H54 (cell line): Measurements from ENCODE around the gene FAM89B.

ENCODE experiments used
- DNase-seq: peaks from one replicate; pipeline ENCODE4 v3.0.0; 2011; ENCODE audit warnings: low spot score, mixed read lengths; ENCODE audit not compliant: insufficient read length
- FAIRE-seq: peaks from 3 replicates; lab custom pipeline; 2011; peaks lifted over from hg19 to GRCh38; lab: Jason Lieb, UNC
- POLR2A ChIP-seq: IDR thresholded peaks from 2 replicates; pipeline ENCODE4 v1.6.1; 2011; ENCODE audit warnings: low read depth, mild to moderate bottlenecking, low read length

Gene FAM89B

GRCh38 chr11:65569164-65569972, 3.0 kb upstream of the FAM89B start:
- TF ChIP-seq POLR2A, result peak; percentile 85; the same call in 1 of the 2 replicates
- no peak for FAIRE-seq
- DNase-seq, result no peak

- peak; percentile 72; the same call in 1 of the 2 replicates for TF ChIP-seq POLR2A
- peak; percentile 97 for DNase-seq
- FAIRE-seq, result no peak
These were observed 2.1 kb upstream of the FAM89B start, which contains the start of gene ZNRD2 for GRCh38 chr11:65569973-65570918. Gene ZNRD2 (plus strand): TSS chr11:65570477. CDS start chr11:65570492, 15 bp downstream.

DNA sequence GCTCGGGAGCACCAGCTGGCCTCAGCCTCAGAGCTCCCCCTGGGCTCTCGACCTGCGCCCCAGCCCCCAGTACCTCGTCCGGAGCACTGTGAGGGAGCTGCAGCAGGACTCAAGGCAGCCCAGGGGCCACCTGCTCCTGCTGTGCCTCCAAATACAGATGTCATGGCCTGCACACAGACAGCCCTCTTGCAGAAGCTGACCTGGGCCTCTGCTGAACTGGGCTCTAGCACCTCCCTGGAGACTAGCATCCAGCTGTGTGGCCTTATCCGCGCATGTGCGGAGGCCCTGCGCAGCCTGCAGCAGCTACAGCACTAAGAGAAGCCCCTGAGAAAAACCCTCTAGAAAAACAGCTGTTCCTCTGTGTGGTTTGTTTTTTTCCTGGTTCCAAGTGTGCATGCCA, 918 bp upstream of the FAM89B start:
- DNase-seq (no peak), FAIRE-seq (no peak)
- no peak for TF ChIP-seq POLR2A

- no peak for FAIRE-seq
These were observed 398 bp upstream of the FAM89B start for GRCh38 chr11:65571940-65572339.

DNA sequence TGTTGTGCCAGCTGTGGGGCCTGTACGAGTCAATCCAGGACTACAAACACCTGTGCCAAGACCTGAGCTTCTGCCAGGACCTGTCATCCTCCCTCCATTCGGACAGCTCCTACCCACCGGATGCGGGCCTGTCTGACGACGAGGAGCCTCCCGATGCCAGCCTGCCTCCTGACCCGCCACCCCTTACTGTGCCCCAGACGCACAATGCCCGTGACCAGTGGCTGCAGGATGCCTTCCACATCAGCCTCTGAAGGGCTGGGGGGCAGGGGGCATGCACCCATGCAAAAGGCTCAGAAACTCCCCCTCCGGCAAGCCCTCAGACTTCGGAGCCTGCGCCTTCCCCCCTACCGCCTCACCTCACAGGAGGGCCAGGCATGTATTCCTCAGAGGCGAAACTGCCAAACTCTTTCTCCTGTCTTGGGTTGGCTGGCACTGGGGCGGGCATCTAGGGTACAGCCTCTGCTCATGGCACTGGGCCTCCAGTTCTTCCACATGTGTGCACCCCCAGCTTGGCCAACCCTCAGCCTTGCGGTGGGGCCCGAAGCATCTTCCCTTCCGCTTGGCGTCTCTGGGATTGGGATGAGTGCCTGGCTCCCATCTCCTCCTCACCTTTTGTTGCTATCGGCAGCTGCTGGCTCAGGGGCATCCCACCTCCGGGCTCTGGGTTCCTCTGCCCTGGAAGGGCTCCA, 1.2 kb downstream of the FAM89B start:
- FAIRE-seq, result no peak
- no peak for DNase-seq
- TF ChIP-seq POLR2A, result no peak

More at GRCh38 chr11:65571940-65572339, 398 bp upstream of the FAM89B start:
- no peak for TF ChIP-seq POLR2A
- DNase-seq, result no peak

- FAIRE-seq, result no peak
- DNase-seq, result peak; percentile 98
- TF ChIP-seq POLR2A, result peak; percentile 30; the same call in 1 of the 2 replicates
These were observed 1.9 kb downstream of the FAM89B start for GRCh38 chr11:65574109-65574810.

DNA sequence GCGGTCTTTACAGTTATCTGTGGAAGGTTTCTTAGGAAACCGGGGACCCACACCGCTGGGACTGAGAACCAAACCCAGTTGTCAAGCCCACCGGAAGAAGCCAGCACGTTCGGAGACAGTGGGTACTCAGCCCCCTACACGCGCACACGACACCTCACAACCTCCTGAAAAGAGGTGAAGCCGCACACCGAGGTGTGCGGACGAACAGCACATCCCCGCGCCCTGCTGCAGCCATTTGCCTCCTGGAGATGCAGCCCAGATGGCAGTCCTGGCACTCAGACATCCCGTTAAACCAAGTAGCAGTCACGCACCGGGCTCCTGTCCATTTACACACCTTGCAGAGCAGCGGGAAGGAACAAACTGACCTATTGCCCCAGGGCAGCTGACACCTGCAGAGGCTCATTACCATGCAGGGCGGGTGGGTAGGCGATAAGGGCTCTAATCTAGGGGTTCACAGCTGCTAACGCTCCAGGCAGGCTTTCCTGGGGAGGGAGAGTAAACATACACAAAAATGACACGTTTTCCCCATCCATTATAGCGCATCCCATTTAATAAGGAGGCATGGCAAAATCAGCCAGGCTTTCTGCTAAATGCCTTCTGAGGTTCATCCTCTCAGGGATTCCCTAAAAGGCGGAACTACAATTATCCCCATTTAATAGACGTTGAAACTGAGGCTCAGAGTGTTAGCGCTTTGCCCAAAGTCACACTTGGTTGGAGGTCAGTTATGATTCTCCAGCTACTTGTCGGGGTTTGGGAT, 2.7 kb downstream of the FAM89B start:
- TF ChIP-seq POLR2A, result 0 out of 2 replicates have a peak, but pooled peaks have one; percentile 13
- no peak for FAIRE-seq
- no peak for DNase-seq

DNA sequence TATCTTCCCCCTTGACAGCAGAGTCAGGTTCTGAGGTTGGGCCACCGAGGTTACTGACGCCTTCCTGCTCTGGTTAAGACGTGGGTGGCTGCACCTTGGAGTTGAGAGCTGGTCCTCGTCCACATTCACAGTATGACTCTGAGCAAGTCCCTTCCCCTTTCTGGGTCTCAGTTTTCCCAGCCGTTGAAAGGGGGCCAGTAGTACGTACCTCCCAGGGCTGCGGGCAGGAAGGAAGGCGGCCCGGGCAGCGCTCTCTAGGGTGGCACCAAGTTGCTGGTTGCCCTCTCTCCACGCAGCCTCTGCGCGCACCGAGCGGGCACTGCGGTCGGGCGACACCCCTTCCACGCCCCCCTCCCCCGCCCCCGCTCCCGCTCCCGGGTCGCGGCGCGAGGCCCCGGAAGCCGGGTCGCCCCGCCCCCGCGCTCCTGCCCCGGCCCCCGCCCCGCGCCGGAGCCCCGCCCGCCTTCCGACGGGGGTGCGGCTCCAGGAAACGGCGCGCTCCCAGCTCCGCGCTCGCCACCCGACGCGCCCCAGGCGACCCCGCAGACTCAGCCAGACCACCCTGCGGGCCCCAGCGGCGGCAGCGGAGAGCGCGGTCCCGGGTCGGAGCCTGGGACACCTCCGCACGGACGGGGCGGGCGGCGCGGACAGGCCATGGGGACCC, 3.4 kb downstream of the FAM89B start, which contains the start of gene EHBP1L1:
EHBP1L1 (plus strand) TSS at position 486 of the 664 bp plus-strand sequence. CDS start 250 bp downstream, outside the sequence.
- FAIRE-seq (no peak), DNase-seq (no peak)

DNA sequence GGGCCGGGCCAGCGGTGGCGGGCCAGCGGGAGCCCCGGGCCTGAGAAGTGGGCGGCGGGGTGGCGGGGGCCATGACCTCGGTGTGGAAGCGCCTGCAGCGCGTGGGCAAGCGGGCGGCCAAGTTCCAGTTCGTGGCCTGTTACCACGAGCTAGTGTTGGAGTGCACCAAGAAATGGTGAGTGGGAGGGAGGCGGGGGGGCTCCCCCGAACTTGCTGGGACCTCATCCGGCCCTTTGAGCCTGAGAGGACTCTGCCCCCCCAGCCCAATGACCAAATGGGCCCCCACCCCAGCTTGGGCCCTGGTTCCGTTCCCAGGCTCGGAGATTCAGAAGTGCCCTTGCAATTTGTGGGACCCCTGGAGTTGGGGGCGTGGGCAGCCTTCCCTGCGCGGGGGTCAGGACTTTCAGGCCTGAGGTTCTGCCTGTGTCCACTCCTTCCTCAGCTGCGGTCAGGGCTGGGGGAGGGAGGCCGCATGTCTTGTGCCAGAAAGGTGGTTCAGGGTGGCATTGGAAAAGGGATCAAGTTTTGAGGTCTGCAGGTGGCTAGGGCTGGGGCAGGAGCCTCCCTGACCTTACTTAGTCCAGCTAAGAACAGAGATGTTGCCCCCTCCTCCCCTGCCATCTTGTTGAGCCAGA, 4.0 kb downstream of the FAM89B start:
- no peak for TF ChIP-seq POLR2A
- FAIRE-seq (no peak), DNase-seq (no peak)

More for the DNA sequence above, 3.4 kb downstream of the FAM89B start, which contains the start of gene EHBP1L1:
- TF ChIP-seq POLR2A, result no peak; the same call in 1 of the 2 replicates

DNA sequence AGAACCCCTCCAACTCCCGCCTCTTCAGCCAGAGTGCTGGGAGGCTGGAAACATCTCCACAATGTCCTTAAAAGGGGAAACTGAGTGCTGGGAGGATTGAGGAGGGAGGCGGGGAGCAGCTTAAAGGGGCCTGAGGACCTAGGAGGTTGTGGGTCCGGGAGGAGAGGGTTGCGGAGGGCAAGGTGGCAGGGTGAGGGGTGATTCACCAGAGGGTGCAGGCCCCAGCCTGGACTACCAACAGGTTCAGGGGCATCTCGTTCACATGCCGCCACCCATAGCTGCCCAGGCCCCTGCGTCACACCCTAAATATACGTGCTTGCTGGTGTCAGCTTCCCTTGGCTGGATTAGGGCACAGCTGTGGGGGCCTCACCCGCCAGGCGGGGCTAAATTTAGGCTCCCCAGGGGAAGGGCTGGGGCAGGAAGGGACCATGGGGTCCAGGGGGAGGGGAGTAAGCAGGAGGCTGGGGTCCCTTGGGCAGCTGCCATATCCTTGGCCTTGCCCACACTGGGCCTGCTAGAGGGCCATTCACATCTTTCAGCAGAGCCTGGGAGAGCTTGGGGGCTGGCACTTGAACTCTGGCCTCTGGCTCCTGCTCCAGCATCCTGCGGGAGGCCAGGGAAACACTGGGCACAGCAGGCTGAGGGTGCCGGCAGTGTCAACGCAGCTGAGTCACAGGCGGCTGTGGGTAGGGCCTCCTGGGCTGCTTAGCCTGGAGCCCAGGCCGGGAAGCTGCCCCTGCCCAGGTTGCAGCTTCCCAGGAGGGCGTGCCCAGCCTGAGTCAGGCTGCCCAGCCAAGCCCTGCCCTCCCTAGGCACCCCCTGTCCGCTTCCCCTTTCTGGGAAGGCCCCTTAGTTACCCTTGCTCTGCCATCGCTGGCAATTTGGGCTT, 4.8 kb downstream of the FAM89B start:
- FAIRE-seq, result no peak
- peak; percentile 100 for DNase-seq
- TF ChIP-seq POLR2A, result peak; percentile 62
